ENCODE results near the gene CDKL1.

Gene CDKL1

DNA sequence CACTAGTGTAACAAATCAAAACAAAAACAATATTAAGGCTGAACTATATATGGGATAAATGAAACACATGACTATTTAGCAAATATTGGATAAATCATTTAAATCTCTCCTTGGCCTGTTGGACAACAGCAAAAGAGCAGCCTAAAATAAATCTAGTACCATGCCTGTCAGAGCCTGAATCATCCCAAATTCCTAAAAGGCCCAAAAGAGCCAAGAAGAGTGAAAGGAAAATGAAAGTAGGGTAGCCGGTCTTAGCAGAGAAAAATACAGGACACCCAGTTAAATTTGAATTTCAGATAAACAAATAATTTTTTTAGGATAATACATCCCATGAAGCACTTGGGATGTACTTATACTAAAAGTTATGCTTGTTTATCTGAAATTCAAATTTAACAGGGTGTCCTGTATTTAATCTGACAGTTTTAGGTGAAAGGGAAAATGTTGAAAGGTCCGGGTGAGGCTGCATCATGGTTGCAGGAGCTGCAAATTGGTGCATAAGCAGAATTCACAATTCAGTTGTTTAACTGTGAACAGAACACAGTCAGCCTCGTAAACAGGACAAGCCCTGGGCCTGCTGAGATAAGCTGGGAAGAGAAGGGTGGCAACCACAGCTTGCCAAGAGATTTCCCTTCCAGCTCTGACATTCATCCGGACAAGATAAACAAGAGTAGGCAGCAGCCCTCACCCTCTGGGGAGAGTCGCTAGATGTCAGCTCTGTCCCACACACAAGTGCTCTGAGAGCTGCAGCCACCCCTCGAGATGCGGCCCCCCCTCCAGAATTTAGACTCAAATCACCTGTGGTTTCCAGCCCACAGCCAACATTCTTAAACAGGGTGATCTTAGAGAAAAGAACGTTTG is 54.2 kb downstream of the CDKL1 start:
- H3K4me3 ChIP-seq (ENCODE audit: low read length) = peak overlapping the region; percentile 73
- no peaks in the 10 kb centered on the region for H3K27me3 ChIP-seq (replicated peaks; ENCODE audit: control insufficient read depth, insufficient read depth, low read length)
- peak; percentile 64 for DNase-seq (ENCODE audit: low read depth)
- H3K4me1 ChIP-seq (ENCODE audit: control insufficient read depth, insufficient read depth, low read length) = peaks cover 39% of the 10 kb centered on the region
- H3K9me3 ChIP-seq (ENCODE audit: control insufficient read depth, low read length) = no peaks in the 10 kb centered on the region
- H3K36me3 ChIP-seq (ENCODE audit: control insufficient read depth, insufficient read depth, low read length, severe bottlenecking) = no peaks in the 10 kb centered on the region
- H3K9ac ChIP-seq (ENCODE audit: low read length) = peak overlapping the region; percentile 73

GRCh38 chr14:50340963-50341362 is 55.7 kb downstream of the CDKL1 start:
- no peaks in the 10 kb centered on the region for H3K36me3 ChIP-seq (ENCODE audit: control insufficient read depth, insufficient read depth, low read length, severe bottlenecking)
- no peak for DNase-seq (ENCODE audit: low read depth)
- H3K9ac ChIP-seq (ENCODE audit: low read length) = no peak overlapping the region
- peaks cover 38% of the 10 kb centered on the region for H3K4me1 ChIP-seq (ENCODE audit: control insufficient read depth, insufficient read depth, low read length)
- no peak overlapping the region for H3K4me3 ChIP-seq (ENCODE audit: low read length)
- H3K9me3 ChIP-seq (ENCODE audit: control insufficient read depth, low read length) = no peaks in the 10 kb centered on the region
- no peaks in the 10 kb centered on the region for H3K27me3 ChIP-seq (replicated peaks; ENCODE audit: control insufficient read depth, insufficient read depth, low read length)

DNA sequence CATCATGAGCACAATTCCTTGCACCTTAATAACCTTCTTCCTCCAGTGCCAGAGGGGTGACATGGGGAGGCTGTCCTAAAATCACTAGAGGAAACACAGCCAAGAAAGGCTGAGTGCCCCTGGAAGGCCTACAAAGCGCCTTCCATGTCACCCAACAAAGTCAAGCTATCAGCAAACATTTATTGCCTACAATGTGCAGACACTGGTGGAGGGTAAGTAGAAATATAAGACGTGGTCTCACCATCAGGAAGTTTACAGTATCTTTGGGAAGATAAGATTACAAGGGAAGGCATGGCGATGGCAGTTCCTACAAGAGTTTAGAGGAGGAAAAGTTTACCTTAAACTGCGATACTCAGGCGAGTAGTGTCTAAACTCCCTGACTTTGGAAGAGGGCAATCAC is 56.6 kb downstream of the CDKL1 start:
- H3K36me3 ChIP-seq (ENCODE audit: control insufficient read depth, insufficient read depth, low read length, severe bottlenecking) = no peaks in the 10 kb centered on the region
- H3K4me1 ChIP-seq (ENCODE audit: control insufficient read depth, insufficient read depth, low read length) = peaks cover 44% of the 10 kb centered on the region
- no peak for DNase-seq (ENCODE audit: low read depth)
- no peak overlapping the region for H3K4me3 ChIP-seq (ENCODE audit: low read length)
- H3K9me3 ChIP-seq (ENCODE audit: control insufficient read depth, low read length) = no peaks in the 10 kb centered on the region
- H3K9ac ChIP-seq (ENCODE audit: low read length) = no peak overlapping the region
- no peaks in the 10 kb centered on the region for H3K27me3 ChIP-seq (replicated peaks; ENCODE audit: control insufficient read depth, insufficient read depth, low read length)

GRCh38 chr14:50339178-50339804 is 57.4 kb downstream of the CDKL1 start:
- Histone ChIP-seq H3K9ac (ENCODE audit: low read length) (no peak overlapping the region), H3K4me1 (ENCODE audit: control insufficient read depth, insufficient read depth, low read length) (peaks cover 44% of the 10 kb centered on the region), H3K27me3 (replicated peaks; ENCODE audit: control insufficient read depth, insufficient read depth, low read length) (no peaks in the 10 kb centered on the region), H3K9me3 (ENCODE audit: control insufficient read depth, low read length) (no peaks in the 10 kb centered on the region), H3K36me3 (ENCODE audit: control insufficient read depth, insufficient read depth, low read length, severe bottlenecking) (no peaks in the 10 kb centered on the region), H3K4me3 (ENCODE audit: low read length) (no peak overlapping the region)
- DNase-seq (ENCODE audit: low read depth) = no peak

GRCh38 chr14:50338587-50338986 is 58.1 kb downstream of the CDKL1 start:
- H3K36me3 ChIP-seq (ENCODE audit: control insufficient read depth, insufficient read depth, low read length, severe bottlenecking) = no peaks in the 10 kb centered on the region
- no peak for DNase-seq (ENCODE audit: low read depth)
- H3K4me1 ChIP-seq (ENCODE audit: control insufficient read depth, insufficient read depth, low read length) = peaks cover 37% of the 10 kb centered on the region
- no peak overlapping the region for H3K9ac ChIP-seq (ENCODE audit: low read length)
- H3K4me3 ChIP-seq (ENCODE audit: low read length) = no peak overlapping the region
- no peaks in the 10 kb centered on the region for H3K27me3 ChIP-seq (replicated peaks; ENCODE audit: control insufficient read depth, insufficient read depth, low read length)
- H3K9me3 ChIP-seq (ENCODE audit: control insufficient read depth, low read length) = no peaks in the 10 kb centered on the region

DNA sequence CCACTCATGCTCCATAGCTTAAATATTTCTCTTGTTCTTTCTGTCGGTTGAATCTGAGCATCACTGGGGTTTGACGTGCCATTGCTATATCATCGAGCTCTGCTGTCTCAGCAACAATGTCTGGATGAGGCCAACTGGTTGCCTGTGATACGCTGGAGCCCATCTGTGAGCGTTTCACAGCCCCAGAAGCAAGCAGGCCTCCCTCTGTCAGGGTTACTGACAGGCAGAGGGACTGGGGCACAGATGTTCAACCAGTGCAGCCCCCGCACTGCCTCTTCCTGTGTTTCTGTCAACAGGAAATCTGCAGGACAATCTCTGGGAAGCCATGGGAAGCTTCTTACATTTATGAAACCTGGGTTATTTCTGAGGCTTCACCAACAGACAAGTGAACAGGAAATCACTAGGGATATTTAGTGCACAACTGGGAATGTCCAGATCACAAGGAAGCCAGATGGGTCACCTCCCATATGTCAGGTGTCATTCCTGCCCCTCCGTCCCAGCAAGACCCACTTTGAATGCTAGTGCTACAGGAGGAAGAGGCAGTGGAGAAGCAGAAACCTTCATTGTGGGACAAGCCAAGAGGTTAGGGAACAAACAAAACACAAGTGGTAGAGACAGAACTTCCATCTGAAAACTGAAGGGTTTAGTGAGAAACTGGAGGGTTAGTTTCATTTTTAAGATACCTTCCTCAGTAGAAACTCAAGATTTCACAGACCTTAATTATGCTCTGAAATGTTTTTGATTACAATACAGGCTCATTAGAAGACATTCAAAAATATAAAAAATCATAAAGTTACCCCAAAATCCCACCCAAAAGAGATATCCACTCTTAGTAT is 60.5 kb downstream of the CDKL1 start:
- no peak overlapping the region for H3K4me3 ChIP-seq (ENCODE audit: low read length)
- no peaks in the 10 kb centered on the region for H3K36me3 ChIP-seq (ENCODE audit: control insufficient read depth, insufficient read depth, low read length, severe bottlenecking)
- no peaks in the 10 kb centered on the region for H3K27me3 ChIP-seq (replicated peaks; ENCODE audit: control insufficient read depth, insufficient read depth, low read length)
- peaks cover 42% of the 10 kb centered on the region for H3K4me1 ChIP-seq (ENCODE audit: control insufficient read depth, insufficient read depth, low read length)
- H3K9ac ChIP-seq (ENCODE audit: low read length) = peak overlapping the region; percentile 13
- DNase-seq (ENCODE audit: low read depth) = peak; percentile 54
- H3K9me3 ChIP-seq (ENCODE audit: control insufficient read depth, low read length) = no peaks in the 10 kb centered on the region

GRCh38 chr14:50335389-50335788 is 61.3 kb downstream of the CDKL1 start:
- H3K9ac ChIP-seq (ENCODE audit: low read length) = peak overlapping the region; percentile 13
- peaks cover 42% of the 10 kb centered on the region for H3K4me1 ChIP-seq (ENCODE audit: control insufficient read depth, insufficient read depth, low read length)
- H3K9me3 ChIP-seq (ENCODE audit: control insufficient read depth, low read length) = no peaks in the 10 kb centered on the region
- peaks cover 3% of the 10 kb centered on the region for H3K36me3 ChIP-seq (ENCODE audit: control insufficient read depth, insufficient read depth, low read length, severe bottlenecking)
- no peak overlapping the region for H3K4me3 ChIP-seq (ENCODE audit: low read length)
- DNase-seq (ENCODE audit: low read depth) = no peak
- H3K27me3 ChIP-seq (replicated peaks; ENCODE audit: control insufficient read depth, insufficient read depth, low read length) = no peaks in the 10 kb centered on the region

DNA sequence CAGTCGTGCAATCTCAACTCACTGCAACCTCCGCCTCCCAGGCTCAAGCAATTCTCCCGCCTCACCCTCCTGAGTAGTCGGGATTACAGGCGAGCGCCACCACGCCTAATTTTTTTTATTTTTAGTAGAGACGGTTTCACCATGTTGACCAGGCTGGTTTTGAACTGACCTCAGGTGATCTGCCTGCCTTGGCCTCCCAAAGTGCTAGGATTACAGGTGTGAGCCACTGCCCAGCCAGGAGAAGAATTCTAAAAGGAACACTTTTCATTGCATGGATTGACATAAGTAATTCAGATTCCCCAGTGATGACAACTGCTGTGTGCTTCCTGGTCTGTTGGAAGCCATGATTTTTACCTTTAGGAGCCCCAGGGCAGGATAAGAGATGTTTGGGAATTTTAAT is 62.5 kb downstream of the CDKL1 start:
- DNase-seq (ENCODE audit: low read depth) = no peak
- no peak overlapping the region for H3K4me3 ChIP-seq (ENCODE audit: low read length)
- peaks cover 14% of the 10 kb centered on the region for H3K36me3 ChIP-seq (ENCODE audit: control insufficient read depth, insufficient read depth, low read length, severe bottlenecking)
- no peaks in the 10 kb centered on the region for H3K27me3 ChIP-seq (replicated peaks; ENCODE audit: control insufficient read depth, insufficient read depth, low read length)
- no peaks in the 10 kb centered on the region for H3K9me3 ChIP-seq (ENCODE audit: control insufficient read depth, low read length)
- no peak overlapping the region for H3K9ac ChIP-seq (ENCODE audit: low read length)
- peaks cover 42% of the 10 kb centered on the region for H3K4me1 ChIP-seq (ENCODE audit: control insufficient read depth, insufficient read depth, low read length)

DNA sequence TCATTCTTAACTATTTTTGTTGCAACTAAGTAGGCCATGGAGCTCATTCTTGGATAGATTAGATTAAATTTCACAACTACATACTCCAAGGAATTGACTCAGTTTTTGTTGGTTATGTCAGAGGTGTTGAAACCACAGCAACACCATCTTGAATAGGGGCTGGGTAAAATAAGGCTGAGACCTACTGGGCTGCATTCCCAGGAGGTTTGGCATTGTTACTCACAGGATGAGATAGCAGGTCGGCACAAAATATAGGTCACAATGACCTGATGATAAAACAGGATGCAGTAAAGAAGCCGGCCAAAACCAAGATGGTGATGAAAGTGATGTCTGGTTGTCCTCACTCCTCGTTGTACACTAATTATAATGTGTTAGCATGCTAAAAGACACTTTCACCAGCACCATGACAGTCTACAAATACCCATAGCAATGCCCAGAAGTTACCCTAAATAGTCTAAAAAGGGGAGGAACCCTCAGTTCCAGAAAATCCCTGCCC is 63.6 kb downstream of the CDKL1 start:
- Histone ChIP-seq H3K27me3 (replicated peaks; ENCODE audit: control insufficient read depth, insufficient read depth, low read length) (no peaks in the 10 kb centered on the region), H3K4me3 (ENCODE audit: low read length) (peak overlapping the region; percentile 8), H3K4me1 (ENCODE audit: control insufficient read depth, insufficient read depth, low read length) (peaks cover 42% of the 10 kb centered on the region), H3K36me3 (ENCODE audit: control insufficient read depth, insufficient read depth, low read length, severe bottlenecking) (peaks cover 16% of the 10 kb centered on the region), H3K9me3 (ENCODE audit: control insufficient read depth, low read length) (no peaks in the 10 kb centered on the region), H3K9ac (ENCODE audit: low read length) (no peak overlapping the region)
- peak; percentile 79 for DNase-seq (ENCODE audit: low read depth)

DNA sequence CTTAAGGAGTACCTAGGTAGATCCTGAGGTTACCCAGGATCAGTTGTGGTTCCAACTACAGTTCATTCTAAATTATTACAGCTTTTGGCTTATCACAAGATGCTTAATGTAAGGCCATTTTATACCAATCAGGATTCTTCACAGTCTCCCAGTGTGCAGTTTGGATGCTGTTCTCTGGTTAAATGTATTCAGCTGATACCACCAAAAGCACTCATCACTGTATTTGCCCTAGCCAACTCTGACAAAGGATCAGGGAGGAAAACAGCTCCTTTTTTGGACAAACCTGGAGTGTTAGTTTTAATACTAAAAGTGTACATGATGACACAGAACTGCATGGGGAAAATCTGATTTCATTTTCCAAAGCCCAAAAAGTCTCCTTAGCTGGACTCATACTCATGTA is 65.1 kb downstream of the CDKL1 start:
- peaks cover 18% of the 10 kb centered on the region for H3K36me3 ChIP-seq (ENCODE audit: control insufficient read depth, insufficient read depth, low read length, severe bottlenecking)
- no peak overlapping the region for H3K4me3 ChIP-seq (ENCODE audit: low read length)
- no peaks in the 10 kb centered on the region for H3K27me3 ChIP-seq (replicated peaks; ENCODE audit: control insufficient read depth, insufficient read depth, low read length)
- no peaks in the 10 kb centered on the region for H3K9me3 ChIP-seq (ENCODE audit: control insufficient read depth, low read length)
- no peak for DNase-seq (ENCODE audit: low read depth)
- no peak overlapping the region for H3K9ac ChIP-seq (ENCODE audit: low read length)
- H3K4me1 ChIP-seq (ENCODE audit: control insufficient read depth, insufficient read depth, low read length) = peaks cover 42% of the 10 kb centered on the region
